HG02840 (cell line): ENCODE results near the gene PLXNA1.
A peak's percentile ranks its signal among the peaks of the same experiment; 100 is the strongest.

ENCODE experiments used
- ATAC-seq: cut with Tn5 transposase; IDR thresholded peaks from one replicate; pipeline ENCODE4 v1.9.1; 2021; ENCODE audit warnings: mild to moderate bottlenecking, moderate library complexity, moderate number of reproducible peaks; ENCODE audit not compliant: unreplicated experiment, low FRiP score

The PLXNA1 gene

DNA sequence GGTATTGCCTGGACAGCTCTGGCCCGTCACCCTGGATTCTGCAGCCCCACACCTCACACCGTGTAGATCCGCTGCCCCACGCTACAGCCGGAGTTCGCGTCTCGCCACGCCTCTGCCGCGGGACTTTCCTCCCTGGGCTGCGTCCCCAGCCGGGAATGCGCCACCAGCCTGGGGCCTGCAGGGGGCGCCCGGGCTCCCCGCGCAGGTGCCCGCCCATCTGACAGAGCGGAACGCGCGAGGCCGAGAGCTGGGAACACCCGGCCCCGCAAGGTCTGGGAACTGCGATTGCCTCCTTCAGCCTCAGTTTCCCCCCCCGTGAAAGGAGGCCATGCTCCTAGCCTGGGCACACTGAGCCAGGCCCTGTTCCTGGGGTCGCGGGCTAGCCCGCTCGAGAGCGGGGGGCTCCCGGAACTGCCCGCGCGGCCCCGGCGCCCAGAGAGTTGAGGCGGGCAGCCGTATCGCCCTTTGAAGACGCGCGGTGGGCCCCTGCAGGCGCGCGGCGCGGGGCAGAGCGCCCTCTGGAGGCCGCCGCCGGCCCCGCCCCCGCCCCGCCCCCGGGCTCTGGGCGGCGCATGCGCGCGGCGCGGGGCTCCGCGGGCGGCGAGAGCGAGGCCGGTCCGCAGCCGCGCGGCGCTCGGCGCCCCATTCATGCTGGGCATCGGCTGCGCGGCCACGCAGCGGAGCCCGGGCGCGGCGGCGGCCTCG, at the start of gene PLXNA1:
Gene PLXNA1, plus strand, starts transcription at position 645 of the 705 bp plus-strand sequence. CDS start 5,479 bp downstream, outside the sequence.
- peak; percentile 59 for ATAC-seq

DNA sequence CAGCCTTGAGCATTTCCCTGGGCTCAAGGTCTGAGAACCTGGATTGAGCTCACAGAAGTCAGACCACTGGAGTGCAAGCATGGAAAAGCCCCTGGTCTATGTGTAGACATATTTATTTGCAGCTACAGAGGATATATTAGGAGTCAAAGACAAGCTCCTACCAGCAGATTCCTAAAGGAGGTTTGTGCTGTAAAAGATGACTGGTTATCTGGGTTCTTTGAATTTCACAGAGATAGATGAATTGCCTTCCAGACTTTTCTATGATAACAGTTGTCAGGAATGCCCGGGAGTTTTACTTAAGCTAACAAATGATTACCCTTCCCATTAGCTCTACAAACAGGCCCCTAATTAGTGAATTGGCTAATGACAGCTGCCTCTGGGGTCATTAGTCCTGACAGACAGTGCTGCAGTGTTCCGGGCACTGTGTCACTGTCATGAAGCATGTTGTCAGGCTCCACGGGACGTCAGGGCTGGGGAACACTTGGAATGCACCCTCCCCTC, 48.8 kb upstream of the PLXNA1 start:
- no peak for ATAC-seq

DNA sequence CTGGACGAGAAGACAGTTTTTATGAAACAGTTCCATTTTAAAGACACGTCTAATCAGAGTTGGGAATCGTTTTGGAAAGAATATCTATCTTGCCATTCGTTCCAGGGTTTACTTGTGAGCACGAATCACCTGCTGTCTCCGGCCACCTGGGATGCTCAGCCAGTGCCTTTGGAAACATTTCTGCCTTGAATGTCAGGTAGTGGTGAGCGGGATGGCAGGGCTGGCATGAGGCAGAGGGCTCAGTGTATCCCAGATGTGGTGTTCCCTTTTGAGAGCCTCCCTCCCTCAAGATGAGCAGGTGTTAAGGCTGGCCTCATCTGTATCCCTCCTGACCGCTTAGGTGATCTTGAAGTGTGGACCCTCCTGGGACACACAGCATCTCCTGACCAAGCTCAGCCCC, 47.9 kb upstream of the PLXNA1 start:
- no peak for ATAC-seq

DNA sequence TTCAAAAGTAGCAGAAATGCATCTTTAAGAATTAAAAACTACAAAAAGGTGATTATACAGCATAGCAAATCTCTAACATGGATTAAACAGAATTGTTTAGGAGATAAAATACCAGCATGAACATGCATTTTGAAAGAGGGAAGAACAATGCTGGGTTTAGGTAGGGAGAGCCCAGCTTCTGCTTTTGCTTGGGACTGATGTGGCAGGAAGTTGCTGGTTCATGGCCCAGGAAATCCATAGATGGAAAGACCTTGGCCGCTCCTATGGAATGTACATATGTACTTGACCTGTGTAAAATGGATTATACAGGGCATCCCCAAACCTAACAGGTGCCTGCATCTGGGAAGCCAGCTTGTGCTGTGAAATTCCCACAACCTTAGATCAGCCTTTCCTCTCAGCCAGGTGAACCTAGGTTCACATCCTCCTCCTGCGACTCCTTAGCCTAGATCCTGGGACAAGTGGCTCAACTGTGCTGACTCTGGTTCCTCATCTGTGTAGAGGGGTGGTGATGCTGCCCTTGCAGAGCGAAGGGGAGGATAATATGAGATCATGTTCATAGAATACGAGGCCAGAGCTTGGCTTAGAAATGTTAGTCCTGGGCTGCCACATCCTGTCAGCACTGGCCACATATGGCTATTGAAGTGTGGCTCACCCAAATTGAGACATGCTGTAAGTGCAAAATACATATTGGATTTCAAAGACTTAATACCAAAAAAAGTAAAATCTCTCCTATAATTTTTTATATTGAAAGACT, 47.0 kb upstream of the PLXNA1 start:
- ATAC-seq = no peak

DNA sequence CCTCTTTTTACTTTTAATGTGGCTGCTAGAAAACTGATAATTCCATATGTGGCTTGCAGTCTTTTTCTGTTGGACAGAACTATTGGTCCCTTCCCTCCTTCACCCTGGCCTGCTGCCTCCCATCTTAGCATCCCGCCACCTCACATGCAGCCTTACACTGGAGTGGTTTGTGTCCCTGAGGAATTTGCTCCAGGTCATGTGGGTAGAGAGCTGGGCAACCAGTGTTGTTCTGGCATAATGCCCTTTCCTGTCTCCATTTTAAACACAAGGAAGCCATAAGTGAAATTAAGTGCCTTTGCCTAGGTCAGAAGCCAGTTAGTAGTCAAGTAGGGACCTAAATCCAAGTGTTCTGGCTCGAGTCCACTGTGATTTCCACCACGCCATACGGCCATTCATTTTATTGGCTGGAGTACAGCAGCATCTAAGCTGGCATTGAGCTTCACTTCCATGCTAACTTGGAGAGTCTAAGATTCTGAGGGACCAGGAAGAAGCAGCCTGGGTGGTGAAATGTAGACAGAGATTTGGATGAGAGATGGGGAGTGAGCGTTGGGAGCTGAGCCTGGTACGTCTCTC, 46.0 kb upstream of the PLXNA1 start:
- no peak for ATAC-seq

DNA sequence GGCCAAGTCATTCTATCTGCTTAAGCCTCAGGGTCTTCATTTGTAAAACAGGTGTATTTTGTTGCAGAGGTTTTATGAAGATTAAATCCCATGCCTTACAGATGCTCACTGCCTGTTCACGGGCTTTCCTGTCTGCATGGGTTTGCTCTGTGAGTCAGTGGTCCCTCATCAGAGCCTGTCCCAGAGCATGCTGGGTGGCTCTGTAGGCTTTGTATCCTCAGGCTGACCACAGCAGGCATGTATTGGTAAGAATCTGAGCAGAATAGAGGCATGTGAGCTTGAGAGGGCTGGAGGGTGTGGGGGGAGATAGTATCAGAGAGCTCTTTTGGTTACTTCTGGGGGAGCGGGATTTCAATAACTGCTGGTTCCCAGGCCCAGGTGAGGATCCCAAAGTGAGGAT, 45.4 kb upstream of the PLXNA1 start:
- no peak for ATAC-seq

DNA sequence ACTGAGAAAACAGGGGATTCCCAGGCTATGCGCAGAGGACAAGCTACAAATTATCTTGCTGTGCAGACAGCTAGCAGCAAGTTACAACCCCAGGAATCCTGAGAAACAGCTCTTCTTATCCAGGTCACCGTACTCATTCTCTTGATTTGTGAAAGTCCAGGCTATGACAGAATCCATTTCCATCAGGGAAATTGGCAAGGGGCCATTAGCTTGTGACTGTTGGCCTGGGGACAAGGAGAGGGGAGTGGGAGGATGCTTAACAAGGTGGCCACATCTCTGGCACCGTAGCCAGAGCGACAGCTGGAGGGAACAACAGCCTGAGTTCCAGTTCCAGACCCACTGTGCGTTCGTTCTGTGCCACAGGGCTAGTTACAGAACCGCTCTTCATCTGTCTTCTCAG, 44.9 kb upstream of the PLXNA1 start:
- no peak for ATAC-seq

DNA sequence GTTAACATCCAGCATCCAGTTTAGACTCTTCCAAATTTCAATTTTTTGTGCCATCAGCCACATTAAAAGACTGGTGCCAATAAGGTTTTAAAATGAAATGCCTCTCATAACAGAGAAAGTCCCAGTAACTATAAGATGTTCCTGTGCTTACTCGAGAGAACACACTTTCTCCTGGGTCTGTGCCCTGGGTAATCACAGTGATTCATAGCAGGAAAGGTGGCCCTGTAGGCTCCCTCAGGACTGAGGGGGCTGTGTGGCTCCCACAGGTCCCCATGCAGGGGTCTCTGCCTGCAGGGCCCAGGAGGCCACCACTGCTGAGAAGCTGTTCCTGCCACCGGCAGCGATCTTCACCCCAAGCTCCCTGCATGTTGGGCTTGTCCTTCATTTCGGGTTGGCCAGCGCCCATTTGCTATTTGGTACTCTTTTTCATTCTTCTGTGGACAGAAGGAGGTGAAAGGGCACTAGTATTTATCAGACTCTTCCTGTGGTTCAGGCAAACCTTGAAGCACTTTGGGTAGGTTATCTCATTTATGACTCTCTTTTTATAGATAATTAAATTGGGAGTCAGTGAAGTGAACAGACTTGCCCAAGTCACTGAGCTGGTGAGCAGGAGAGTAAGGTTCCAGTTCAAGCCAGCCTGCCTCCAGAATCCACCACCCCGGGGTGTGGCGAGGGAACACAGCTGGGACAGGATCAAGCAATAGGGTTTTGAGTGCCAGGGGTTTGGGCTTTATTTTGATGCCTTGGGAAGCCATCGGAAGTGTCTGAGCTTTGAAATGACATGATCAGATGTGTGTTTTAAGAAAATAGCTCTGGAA, 44.2 kb upstream of the PLXNA1 start:
- no peak for ATAC-seq

DNA sequence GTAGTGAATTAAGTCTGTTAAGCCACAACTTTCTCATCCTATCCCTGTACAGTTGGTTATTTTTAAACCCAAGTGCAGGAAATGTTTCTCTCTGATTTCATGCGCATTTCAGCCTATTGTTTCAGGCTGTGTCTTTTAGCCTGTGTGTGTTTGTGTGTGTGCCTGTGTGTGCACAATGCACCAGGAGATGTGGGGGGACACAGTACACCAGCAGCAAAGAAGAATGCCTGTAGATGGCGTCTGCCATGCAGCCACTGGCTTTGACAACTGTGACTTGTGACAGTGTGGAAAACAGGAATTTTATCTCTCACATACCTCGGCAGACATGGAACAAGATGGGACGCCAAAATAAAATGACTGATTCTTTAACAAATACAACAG, 43.6 kb upstream of the PLXNA1 start:
- ATAC-seq = no peak

DNA sequence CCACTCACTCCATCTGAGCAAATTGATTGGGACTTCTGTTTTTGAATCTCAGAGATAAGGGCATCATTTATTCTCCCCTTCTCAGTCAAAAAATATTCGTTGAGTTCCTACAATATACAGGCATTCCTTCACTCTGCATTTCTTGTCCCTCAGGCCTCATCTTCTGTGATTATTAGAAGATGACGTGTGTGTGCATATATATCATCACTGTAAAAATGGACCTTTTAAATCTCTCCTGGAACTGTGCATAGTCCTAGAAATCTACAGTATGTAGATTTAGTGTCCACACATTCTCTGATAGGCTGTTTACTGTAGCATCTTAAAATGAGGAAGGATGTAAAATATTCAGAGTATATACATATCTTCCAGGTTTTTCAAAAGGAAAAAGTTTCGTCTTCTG, 43.2 kb upstream of the PLXNA1 start:
- ATAC-seq = no peak

DNA sequence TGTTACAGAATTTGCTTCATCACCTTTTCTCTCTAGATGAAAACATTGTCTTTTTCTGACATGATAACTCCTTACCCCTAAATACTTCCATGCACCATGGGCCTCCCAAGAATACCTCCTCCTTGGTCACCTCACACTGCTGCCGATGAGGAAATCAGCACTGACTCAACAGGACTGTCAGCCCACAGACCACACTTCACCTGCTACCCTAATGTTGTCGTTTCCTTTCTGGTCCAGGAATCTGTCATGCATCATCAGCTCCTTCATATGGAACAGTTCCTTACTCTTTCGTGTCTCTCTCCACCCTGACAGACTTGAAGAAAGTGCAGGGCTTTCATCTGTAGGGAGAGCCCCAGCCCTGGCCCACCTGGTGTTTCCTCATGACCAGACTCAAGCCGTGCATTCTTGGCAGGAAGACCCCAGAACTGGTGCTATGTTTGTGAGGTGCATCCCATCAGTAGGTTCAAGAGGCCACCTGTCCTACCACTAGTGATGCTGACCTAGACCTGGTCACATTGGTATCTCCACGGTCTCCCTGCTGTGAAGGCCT, 41.1 kb upstream of the PLXNA1 start:
- ATAC-seq = no peak

DNA sequence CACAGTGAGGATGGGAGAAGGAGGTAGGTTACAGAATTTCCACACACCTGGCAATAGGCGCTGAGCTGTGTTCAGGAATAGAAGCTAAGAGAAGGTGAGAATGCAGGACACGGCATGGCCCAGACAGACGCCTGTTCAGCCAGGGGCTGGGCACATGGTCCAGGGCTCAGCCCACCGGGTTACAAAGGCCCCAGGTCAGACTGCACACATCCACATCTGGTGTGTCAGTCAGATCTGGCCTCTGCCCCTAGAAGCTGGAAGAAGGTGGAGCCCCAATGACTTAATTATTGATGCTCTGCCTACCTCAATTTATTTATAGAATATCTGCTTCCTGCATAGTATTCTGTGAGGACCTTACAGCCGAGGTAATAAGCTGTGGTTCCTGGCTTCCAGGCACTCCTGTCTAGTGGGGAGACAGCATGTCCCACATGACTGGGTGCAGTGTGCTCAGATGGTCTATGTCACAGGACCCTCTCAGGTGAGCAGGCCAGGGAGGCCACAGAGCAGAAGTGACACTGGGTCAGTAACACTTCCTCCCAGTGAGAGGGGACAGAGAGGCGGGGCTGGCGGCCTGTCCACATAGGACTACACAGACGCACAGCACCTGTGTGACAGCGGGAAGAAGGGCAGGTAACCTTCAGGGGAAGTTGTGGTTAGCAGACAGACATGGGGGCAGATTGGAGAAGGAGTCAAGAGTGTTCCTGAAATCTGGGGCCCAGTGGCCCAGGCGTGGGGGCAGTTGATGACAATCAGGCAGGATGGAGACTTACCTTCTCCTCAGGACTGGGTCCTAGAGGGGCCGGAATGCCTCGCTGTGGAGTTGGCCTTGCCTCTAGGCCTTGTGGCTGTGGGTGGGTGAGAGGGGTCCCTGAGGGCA, 38.6 kb upstream of the PLXNA1 start:
- no peak for ATAC-seq

DNA sequence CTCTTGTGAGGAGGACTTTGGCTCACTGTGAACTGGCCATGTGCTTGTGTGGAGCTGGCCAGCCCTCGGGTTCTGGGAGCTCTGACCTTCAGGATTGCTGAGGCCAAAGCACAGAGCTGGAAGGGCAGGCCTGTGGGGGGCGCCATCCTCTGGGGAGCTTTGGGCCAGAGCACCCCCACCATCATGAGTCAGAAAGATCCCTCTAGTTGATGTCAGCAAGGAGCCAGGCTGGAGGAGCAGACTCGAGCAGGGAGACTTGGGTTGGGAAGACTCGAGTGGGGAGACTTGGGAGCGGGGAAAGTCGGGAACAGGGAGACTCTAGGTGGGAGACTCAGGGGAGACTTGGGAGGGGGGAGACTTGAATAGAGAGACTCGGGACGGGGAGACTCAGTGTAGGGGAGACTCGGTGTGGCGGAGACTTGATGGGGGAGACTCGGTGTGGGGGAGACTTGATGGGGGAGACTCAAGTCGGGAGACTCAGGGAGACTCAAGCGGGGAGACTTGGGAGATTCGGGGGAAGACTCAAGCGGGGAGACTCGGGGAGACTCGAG, 37.7 kb upstream of the PLXNA1 start:
- ATAC-seq = no peak

DNA sequence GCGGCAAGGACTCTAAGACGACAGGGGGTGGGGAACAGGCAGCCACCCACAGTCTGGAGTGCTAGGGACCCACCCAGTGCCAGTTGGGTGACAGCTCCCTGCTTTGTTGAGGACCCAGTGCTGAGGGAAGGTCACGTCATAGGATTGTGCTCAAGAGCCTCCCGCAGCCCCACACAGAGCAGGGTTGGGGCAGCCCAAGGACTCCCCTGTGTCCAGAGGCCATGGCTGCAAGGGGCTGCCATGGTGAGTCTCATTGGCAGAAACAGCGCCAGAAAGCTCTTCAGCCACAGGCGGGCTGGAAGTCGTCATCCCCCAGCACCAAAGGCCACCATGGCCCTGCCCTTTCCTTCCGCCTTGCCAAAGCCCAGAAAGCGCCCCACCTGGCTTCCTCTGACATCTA, 37.0 kb upstream of the PLXNA1 start:
- ATAC-seq = no peak

DNA sequence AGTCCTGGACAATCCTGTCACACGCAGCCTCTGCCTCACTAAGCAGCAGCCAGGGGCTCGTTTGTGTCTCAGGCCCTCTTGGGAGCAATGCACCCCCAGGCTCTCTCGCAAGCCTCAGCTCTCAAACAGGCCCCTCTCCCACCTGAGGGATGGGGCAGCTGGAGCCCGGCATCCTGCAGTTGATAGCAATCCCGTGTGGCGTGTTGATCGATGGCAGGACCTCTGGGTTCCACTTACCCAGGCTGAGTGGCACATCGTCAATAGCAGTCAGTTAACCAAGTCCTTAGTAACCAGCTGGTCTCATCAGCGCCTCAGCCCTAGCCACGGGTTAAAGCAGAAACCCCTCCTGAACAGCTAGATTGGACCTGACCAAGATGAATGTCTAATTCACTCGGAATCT, 36.5 kb upstream of the PLXNA1 start:
- no peak for ATAC-seq

DNA sequence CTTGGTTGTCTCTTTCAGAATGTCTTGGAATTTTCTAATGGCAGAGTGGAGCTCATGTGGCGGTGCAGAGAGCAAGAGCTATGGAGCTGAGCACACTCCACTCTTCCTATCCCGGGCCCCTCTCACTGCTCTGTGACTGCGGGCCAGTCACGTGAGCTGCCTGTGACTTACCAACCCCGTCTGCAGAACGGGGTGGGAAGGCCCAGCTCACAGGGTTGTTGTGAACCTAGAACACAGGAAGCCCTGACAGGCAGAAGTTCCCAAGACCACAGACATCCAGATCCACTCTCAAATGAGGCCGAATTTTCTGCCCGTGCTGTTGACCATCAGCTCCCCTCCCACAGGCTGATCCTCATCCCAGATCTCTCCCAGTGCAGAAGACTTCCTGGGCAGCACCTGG, 35.5 kb upstream of the PLXNA1 start:
- no peak for ATAC-seq

DNA sequence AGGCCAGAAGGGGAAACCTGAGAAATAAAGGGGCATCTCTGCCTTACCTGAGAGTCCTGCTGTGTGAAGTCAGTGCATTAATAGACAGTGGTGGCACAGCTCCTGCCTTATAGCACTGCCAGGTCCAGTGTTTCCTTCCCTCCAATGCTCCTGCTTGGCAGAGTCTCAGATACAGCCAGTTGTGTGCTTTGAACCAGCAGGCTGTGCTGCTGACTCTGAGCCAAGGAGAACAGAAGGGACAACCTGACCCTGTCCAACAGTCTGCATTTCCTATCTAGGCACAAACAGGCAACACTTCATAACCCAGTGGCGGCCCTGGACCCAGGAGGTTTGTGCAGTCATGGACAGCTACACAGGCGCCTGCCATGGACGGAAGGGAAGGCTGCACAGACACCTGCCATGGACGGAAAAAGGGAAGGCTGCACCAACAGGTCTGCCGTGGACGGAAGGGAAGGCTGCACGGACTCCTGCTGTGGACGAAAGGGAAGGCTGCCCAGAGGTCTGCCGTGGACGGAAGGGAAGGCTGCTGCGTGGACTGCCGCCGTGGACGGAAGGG, 33.9 kb upstream of the PLXNA1 start:
- ATAC-seq = no peak

DNA sequence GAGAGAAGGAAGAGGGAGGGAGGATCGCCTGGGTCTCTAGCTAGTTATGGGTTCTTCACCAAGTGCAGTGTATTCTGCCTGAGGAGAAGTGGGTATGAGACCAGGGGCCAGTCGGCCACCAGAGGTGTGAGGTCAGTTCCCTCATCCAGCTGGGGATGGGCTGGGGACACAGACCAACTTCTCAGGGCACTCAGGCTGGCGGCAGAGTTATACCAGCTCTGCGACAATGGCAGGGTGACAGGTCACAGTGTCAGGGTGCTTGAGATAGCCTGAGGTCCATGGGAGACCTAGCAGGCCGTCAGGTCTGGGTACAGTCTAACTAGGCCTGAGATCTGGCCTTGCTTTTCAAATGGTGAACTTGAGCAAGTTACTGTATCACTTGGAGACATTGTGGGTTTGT, 31.4 kb upstream of the PLXNA1 start:
- no peak for ATAC-seq
